GM12875 (cell line): ENCODE measurements around the gene KCNH8.
A peak's percentile ranks its signal among the peaks of the same experiment; 100 is the strongest.
"Not testable (repeated sequence)": the region's sequence is repeated elsewhere in the genome, so short reads cannot be mapped to it uniquely, and the experiment has no call there.

ENCODE experiments used
- H3K4me3 ChIP-seq: one replicate; pipeline ENCODE4 v1.5.1; 2011; ENCODE audit warnings: low read depth, low read length, control low read depth
- CTCF ChIP-seq: IDR thresholded peaks from 2 replicates; pipeline ENCODE4 v1.5.1; 2011; ENCODE audit warnings: low read depth, mild to moderate bottlenecking, control low read depth, inconsistent platforms, low read length, moderate library complexity, borderline replicate concordance; ENCODE audit not compliant: insufficient read depth

KCNH8 gene

GRCh38 chr3:19147905-19148767, at the start of gene KCNH8:
Gene KCNH8 (plus strand): TSS chr3:19148510. CDS start chr3:19148720, 210 bp downstream.
- peak within 1 kb of the TSS; percentile 62 for H3K4me3 ChIP-seq
- no peak for TF ChIP-seq CTCF

GRCh38 chr3:19102654-19103290, 45.5 kb upstream of the KCNH8 start:
- not testable (repeated sequence) for H3K4me3 ChIP-seq

GRCh38 chr3:19103510-19103909, 44.8 kb upstream of the KCNH8 start:
- TF ChIP-seq CTCF, result no peak
- H3K4me3 ChIP-seq, result no peak overlapping the region

GRCh38 chr3:19104459-19104858, 43.9 kb upstream of the KCNH8 start:
- no peak overlapping the region for H3K4me3 ChIP-seq

GRCh38 chr3:19105826-19106225, 42.5 kb upstream of the KCNH8 start:
- no peak for TF ChIP-seq CTCF
- H3K4me3 ChIP-seq, result no peak overlapping the region

More at GRCh38 chr3:19104459-19104858, 43.9 kb upstream of the KCNH8 start:
- TF ChIP-seq CTCF, result no peak

- H3K4me3 ChIP-seq, result no peak overlapping the region
- no peak for TF ChIP-seq CTCF
Measured at GRCh38 chr3:19106307-19106706, 42.0 kb upstream of the KCNH8 start.

- no peak for TF ChIP-seq CTCF
Measured at GRCh38 chr3:19107719-19108118, 40.6 kb upstream of the KCNH8 start.

More at GRCh38 chr3:19107719-19108118, 40.6 kb upstream of the KCNH8 start:
- H3K4me3 ChIP-seq, result no peak overlapping the region
